ENCODE data around the gene DENND10.

GRCh38 chr10:119162452-119163092, 58.7 kb downstream of the DENND10 start:
- TF ChIP-seq TCF4 (CRISPR knock-in tag; IDR thresholded peaks at IDR 0.05; ENCODE audit: borderline replicate concordance) = no peak
- no peak for TF ChIP-seq PPARA (CRISPR knock-in tag; IDR thresholded peaks at IDR 0.05; ENCODE audit: borderline replicate concordance)
- TF ChIP-seq ZC3H10 (CRISPR knock-in tag; IDR thresholded peaks at IDR 0.05) = no peak
